Measurements from ENCODE around the gene APOL6. TPM values are rescaled to one million over a fixed set of nuclear protein-coding genes. Genes with fewer than 3 reads are reported as not detected.
"Not testable (repeated sequence)": the region's sequence is repeated elsewhere in the genome, so short reads cannot be mapped to it uniquely, and the experiment has no call there.

The APOL6 gene
- total RNA-seq, 1 experiment from 2014 or later = 13.9 TPM

DNA sequence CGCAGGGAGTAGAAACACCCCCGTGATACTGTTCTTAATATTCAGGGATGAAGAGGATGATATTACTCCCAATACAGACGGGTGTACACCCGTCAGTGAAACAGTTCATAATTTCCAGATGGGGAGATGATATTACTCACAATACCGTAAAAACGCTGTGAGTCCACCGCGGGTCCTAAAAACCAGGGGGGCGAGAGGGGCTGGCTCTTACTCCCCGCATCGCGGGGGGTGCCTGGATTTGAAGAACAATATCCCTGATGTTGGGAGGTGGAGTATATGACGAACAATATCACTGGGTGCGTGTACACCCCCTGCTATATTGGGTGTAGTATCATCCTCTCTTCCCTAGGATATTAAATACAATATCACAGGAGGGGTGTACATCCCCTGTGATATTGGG lies 48.9 kb downstream of the APOL6 start:
- no peaks in the 10 kb centered on the region for H3K4me1 Mint-ChIP-seq (ENCODE audit: low read depth, unreplicated experiment)
- TF ChIP-seq, protein P1, sequence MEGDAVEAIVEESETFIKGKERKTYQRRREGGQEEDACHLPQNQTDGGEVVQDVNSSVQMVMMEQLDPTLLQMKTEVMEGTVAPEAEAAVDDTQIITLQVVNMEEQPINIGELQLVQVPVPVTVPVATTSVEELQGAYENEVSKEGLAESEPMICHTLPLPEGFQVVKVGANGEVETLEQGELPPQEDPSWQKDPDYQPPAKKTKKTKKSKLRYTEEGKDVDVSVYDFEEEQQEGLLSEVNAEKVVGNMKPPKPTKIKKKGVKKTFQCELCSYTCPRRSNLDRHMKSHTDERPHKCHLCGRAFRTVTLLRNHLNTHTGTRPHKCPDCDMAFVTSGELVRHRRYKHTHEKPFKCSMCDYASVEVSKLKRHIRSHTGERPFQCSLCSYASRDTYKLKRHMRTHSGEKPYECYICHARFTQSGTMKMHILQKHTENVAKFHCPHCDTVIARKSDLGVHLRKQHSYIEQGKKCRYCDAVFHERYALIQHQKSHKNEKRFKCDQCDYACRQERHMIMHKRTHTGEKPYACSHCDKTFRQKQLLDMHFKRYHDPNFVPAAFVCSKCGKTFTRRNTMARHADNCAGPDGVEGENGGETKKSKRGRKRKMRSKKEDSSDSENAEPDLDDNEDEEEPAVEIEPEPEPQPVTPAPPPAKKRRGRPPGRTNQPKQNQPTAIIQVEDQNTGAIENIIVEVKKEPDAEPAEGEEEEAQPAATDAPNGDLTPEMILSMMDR (IDR thresholded peaks at IDR 0.05; ENCODE audit: insufficient read depth in 1 of 2, low read depth in 1 of 2, low read length in 1 of 2, severe bottlenecking in 1 of 2, unreplicated experiment in 1 of 2) = no peak
- Histone ChIP-seq H3K4me1 (no peaks in the 10 kb centered on the region), H3K4me3 (ENCODE audit: low read depth, low read length) (no peak overlapping the region), H3K36me3 (ENCODE audit: control insufficient read depth, insufficient read depth, low read length) (no peaks in the 10 kb centered on the region), H3K27me3 (replicated peaks; ENCODE audit: control insufficient read depth, insufficient read depth, low read length) (no peaks in the 10 kb centered on the region), H3K9me3 (no peaks in the 10 kb centered on the region)
- intact Hi-C loops (cut with micrococcal nuclease; ENCODE audit: unreplicated experiment) = no loop called here
- H3K4me3 Mint-ChIP-seq (ENCODE audit: unreplicated experiment) = no peak overlapping the region
- CTCF ChIA-PET = no interaction called here
- peaks cover 6% of the 10 kb centered on the region for H3K36me3 Mint-ChIP-seq (ENCODE audit: insufficient read depth, unreplicated experiment)
- BruUV-seq (replicated peaks) = no TSS peak
- no peak overlapping the region for H3K27ac Mint-ChIP-seq (ENCODE audit: unreplicated experiment)
- POLR2A ChIA-PET = no interaction called here
- DNase-seq = no peak
- no peaks in the 10 kb centered on the region for H3K9me3 Mint-ChIP-seq (ENCODE audit: unreplicated experiment)
- peaks cover 4% of the 10 kb centered on the region for H3K27me3 Mint-ChIP-seq (ENCODE audit: insufficient read depth, unreplicated experiment)

DNA sequence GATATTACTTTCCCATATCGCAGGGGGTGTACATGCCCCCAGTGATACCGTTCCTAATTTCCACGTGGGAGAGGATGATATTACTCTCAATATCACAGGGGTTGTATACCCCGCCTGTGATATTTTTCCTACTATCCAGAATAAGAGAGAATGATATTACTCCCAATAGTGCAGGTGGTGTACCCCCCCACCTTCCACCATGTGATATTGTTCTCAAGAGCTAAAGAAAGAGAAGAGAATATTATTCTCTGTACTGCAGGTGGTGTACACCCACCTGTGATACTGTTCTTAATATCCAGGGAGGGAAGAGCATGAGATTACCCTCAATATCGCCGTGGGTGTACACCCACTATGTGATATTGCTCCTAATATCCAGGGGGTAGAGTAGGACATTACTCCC lies 51.6 kb downstream of the APOL6 start:
- DNase-seq; H3K27me3 Mint-ChIP-seq (ENCODE audit: insufficient read depth, unreplicated experiment); H3K9me3 Mint-ChIP-seq (ENCODE audit: unreplicated experiment); intact Hi-C loops (cut with micrococcal nuclease; ENCODE audit: unreplicated experiment); POLR2A ChIA-PET; H3K27me3 ChIP-seq (replicated peaks; ENCODE audit: control insufficient read depth, insufficient read depth, low read length); H3K4me3 Mint-ChIP-seq (ENCODE audit: unreplicated experiment); H3K4me1 ChIP-seq; H3K36me3 Mint-ChIP-seq (ENCODE audit: insufficient read depth, unreplicated experiment); H3K27ac Mint-ChIP-seq (ENCODE audit: unreplicated experiment); H3K4me3 ChIP-seq (ENCODE audit: low read depth, low read length); H3K36me3 ChIP-seq (ENCODE audit: control insufficient read depth, insufficient read depth, low read length); H3K9me3 ChIP-seq; H3K4me1 Mint-ChIP-seq (ENCODE audit: low read depth, unreplicated experiment); CTCF ChIA-PET; BruUV-seq (replicated peaks): not testable (repeated sequence)

DNA sequence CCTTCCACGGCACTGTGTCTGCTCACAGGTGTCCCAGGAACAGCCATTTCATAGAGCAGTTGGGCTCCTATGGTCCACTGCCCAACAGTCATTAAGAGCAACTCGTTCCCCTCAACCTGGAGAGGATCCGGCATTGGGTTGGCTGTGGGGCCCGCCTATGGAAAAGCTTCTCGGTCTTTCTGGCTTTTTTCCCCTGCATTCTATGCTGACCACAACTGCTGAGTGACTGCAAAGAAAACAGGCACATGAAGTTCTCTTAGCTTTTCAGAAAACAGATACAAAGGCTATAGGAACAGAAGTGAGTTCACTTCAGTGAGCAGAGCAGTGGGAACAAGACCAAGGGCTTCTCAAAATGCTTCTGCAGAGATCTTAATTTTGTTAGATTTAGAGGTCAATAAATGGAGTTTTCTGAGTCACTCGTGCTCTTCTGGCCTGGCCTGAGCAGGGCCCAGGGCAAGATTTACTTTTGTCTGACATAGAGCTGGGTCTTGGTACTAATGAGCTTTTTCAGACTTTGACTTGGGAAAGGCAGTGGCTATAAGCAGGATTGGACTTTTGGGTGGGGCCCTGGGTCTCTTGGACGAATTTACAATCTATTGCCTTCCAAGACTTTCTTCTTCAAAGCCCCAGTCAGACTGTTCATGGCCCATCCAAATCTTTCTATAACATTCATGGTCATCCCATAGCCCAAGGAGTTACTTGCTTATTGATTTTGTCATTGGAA lies 55.8 kb downstream of the APOL6 start:
- no peaks in the 10 kb centered on the region for H3K36me3 Mint-ChIP-seq (ENCODE audit: insufficient read depth, unreplicated experiment)
- Histone ChIP-seq H3K4me1 (no peaks in the 10 kb centered on the region), H3K36me3 (ENCODE audit: control insufficient read depth, insufficient read depth, low read length) (no peaks in the 10 kb centered on the region), H3K9me3 (no peaks in the 10 kb centered on the region), H3K4me3 (ENCODE audit: low read depth, low read length) (no peak overlapping the region), H3K27me3 (replicated peaks; ENCODE audit: control insufficient read depth, insufficient read depth, low read length) (no peaks in the 10 kb centered on the region)
- no peak overlapping the region for H3K27ac Mint-ChIP-seq (ENCODE audit: unreplicated experiment)
- no peaks in the 10 kb centered on the region for H3K9me3 Mint-ChIP-seq (ENCODE audit: unreplicated experiment)
- POLR2A ChIA-PET = no interaction called here
- H3K4me3 Mint-ChIP-seq (ENCODE audit: unreplicated experiment) = no peak overlapping the region
- no peak for DNase-seq
- H3K27me3 Mint-ChIP-seq (ENCODE audit: insufficient read depth, unreplicated experiment) = no peaks in the 10 kb centered on the region
- TF ChIP-seq, protein P1 (IDR thresholded peaks at IDR 0.05; ENCODE audit: insufficient read depth in 1 of 2, low read depth in 1 of 2, low read length in 1 of 2, severe bottlenecking in 1 of 2, unreplicated experiment in 1 of 2) = no peak
- no peaks in the 10 kb centered on the region for H3K4me1 Mint-ChIP-seq (ENCODE audit: low read depth, unreplicated experiment)
- BruUV-seq (replicated peaks) = no TSS peak
- intact Hi-C loops (cut with micrococcal nuclease; ENCODE audit: unreplicated experiment) = no loop called here
- CTCF ChIA-PET = no interaction called here

DNA sequence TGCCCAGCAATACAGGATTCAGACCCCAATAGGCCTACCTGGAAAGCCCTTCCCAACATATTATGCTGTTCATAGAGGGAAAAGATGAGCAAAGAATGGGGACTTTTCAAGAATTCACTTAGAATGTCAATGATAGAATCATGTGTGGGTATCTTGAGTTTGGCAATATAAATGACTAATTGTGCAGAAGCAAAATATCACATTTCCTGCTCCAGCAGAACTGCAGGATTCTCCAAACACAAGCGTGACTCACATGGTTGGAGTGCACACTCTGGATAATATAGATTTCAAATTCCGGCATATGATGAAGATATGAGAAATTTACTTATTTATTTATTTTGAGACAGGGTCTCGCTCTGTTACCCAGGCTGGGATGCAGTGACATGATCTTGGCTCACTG lies 56.9 kb downstream of the APOL6 start:
- H3K4me1 Mint-ChIP-seq (ENCODE audit: low read depth, unreplicated experiment) = no peaks in the 10 kb centered on the region
- BruUV-seq (replicated peaks) = no TSS peak
- H3K27me3 Mint-ChIP-seq (ENCODE audit: insufficient read depth, unreplicated experiment) = no peaks in the 10 kb centered on the region
- no peak for DNase-seq
- TF ChIP-seq, protein P1 (IDR thresholded peaks at IDR 0.05; ENCODE audit: insufficient read depth in 1 of 2, low read depth in 1 of 2, low read length in 1 of 2, severe bottlenecking in 1 of 2, unreplicated experiment in 1 of 2) = no peak
- H3K36me3 Mint-ChIP-seq (ENCODE audit: insufficient read depth, unreplicated experiment) = no peaks in the 10 kb centered on the region
- POLR2A ChIA-PET = no interaction called here
- no peak overlapping the region for H3K4me3 ChIP-seq (ENCODE audit: low read depth, low read length)
- no peak overlapping the region for H3K4me3 Mint-ChIP-seq (ENCODE audit: unreplicated experiment)
- H3K9me3 ChIP-seq = no peaks in the 10 kb centered on the region
- no peaks in the 10 kb centered on the region for H3K9me3 Mint-ChIP-seq (ENCODE audit: unreplicated experiment)
- intact Hi-C loops (cut with micrococcal nuclease; ENCODE audit: unreplicated experiment) = no loop called here
- H3K27me3 ChIP-seq (replicated peaks; ENCODE audit: control insufficient read depth, insufficient read depth, low read length) = no peaks in the 10 kb centered on the region
- CTCF ChIA-PET = no interaction called here
- no peak overlapping the region for H3K27ac Mint-ChIP-seq (ENCODE audit: unreplicated experiment)
- H3K36me3 ChIP-seq (ENCODE audit: control insufficient read depth, insufficient read depth, low read length) = no peaks in the 10 kb centered on the region
- H3K4me1 ChIP-seq = no peaks in the 10 kb centered on the region
